ENCODE results near the gene SPIRE2.
"Not testable (repeated sequence)": the region's sequence is repeated elsewhere in the genome, so short reads cannot be mapped to it uniquely, and the experiment has no call there.

The SPIRE2 gene

DNA sequence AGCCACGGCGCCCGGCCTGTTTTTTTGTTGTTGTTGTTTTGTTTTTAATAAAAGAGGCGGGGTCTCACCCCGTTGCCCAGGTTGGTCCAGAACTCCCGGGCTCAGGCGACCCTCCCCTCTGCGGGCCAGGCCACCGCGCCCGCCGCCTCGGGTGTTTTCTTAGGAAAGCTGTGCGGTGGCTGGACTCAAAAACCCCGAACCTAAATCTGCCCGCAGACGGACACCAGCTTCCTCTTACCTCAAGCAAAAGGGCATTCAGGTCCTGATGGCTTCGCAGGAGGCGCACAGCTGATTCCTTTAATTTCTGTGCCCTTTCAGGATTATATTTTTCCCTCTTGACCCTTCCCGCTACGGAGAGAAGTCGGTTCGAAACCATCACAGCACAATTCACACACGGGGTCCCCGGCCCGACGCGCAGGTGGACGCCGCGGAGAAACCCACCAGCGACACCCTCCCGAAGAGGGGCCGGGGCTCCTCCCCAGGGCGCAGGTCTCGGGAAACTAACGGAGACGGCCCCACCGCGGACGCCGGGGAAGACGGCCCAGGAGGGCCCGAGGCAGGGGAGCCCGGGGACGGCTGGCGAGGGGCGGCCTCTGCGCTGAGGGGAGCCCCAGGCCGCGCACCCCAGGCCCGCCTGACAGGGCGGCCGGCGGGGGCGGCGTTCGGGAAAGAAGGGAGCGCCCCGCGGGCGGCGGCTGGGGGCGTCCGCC lies 12.5 kb upstream of the SPIRE2 start:
- DNase-seq = peak; percentile 26

- not testable (repeated sequence) for DNase-seq
Measured at GRCh38 chr16:89818851-89819403, 9.3 kb upstream of the SPIRE2 start.

DNA sequence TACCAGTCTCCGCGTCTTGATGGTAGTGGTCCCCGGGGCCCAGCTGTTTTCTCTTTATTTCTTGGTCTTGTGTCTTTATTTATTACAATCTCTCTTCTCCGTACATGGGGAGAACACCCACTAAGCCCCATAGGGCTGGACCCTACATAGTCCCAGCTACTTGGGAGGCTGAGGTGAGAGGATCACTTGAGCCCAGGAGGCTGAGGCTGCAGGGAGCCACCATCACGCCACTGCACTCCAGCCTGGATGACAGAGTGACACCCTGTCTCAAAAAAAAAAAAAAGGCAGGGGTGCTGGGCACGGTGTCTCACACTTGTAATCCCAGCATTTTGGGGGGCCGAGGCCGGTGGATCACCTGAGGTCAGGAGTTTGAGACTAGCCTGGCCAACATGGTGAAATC lies 8.8 kb upstream of the SPIRE2 start:
- DNase-seq = not testable (repeated sequence)

- no peak for DNase-seq
Measured at GRCh38 chr16:89821438-89822187, 6.7 kb upstream of the SPIRE2 start.

GRCh38 chr16:89822188-89823086 lies 5.8 kb upstream of the SPIRE2 start:
- no peak for DNase-seq

- DNase-seq = no peak
Measured at GRCh38 chr16:89823087-89823823, 5.0 kb upstream of the SPIRE2 start.

DNA sequence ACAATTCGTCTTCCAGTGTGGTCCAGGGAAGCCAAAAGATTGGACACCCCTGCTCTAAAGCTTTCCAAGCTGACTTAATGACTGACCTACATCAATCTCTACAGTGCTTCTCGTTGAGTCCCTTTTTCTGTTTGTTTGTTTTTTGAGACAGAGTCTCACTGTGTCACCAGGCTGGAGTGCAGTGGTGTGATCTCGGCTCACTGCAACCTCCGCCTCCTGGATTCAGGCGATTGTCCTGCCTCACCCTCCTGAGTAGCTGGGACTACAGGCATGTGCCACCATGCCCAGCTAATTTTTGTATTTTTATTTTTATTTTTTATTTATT lies 4.5 kb upstream of the SPIRE2 start:
- DNase-seq = not testable (repeated sequence)

GRCh38 chr16:89826531-89827382 lies 1.5 kb upstream of the SPIRE2 start:
- no peak for DNase-seq

- DNase-seq = no peak
Measured at GRCh38 chr16:89827383-89828198, 684 bp upstream of the SPIRE2 start.

GRCh38 chr16:89828870-89829629 lies 775 bp downstream of the SPIRE2 start:
- no peak for DNase-seq

DNA sequence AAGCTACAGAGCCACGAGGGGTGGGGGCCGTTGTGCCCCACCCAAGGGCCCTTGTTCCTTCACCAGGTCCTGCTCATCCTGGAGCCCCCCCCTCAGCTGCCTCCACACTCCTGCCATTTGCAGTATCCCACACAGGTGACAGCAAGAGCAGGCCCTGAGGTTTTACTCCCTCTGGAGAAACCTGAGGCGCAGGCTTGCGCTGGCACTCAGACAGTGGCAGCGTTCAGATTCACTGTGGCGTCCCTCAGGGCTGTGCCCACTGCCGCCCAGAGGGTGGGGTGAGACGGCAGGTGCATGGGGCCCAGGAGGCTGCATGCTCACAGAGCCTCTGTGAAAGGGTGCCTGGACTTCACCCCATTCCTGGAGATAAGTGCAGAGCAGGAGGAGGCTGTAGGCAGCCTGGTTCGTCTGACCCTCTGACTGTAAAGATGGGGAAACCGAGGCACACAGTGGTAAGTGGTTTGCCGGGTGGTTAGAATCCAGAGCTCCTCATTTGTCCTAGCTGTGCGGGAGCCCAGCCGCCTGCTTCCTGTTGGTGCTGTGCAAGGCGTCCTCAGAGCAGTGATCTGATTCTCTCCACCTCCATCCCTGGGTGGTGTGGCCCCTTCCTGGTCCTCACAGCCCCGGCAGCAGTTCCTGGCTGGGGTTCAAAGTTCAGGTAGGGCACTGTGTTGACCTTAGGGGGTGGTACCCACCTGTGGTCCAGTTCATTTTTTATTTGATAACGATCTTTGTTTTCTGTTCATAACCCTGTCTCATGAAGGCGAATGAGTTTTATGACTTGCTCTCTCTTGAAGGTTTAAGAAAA lies 1.6 kb downstream of the SPIRE2 start:
- DNase-seq = no peak

DNA sequence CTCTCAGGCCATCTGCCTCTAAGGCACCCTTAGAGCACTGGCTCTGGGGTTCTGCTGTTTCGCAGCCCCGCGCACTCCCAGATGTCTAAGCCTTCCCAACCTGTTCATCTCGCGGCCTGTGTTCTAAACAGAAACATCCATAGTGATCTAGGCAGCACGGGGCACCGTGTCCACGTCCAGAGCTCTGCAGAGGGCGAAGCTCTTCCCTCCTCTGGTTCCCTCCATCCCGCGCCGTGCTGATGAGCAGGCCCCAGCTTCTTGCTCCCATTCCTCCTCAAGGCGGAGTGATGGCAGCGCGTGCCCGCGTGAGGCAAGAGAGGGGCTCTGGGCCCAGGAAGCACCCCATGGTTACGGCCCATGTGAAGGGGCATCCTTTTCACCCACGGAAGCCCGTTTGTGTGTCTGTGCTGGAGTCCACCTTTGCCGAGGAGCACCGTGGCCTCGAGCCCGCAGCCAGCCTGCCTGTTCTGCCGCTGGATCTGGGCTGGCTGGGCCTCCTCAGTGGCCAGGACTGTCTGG lies 3.6 kb downstream of the SPIRE2 start:
- DNase-seq = no peak

- not testable (repeated sequence) for DNase-seq
Measured at GRCh38 chr16:89833664-89834363, 5.5 kb downstream of the SPIRE2 start.

DNA sequence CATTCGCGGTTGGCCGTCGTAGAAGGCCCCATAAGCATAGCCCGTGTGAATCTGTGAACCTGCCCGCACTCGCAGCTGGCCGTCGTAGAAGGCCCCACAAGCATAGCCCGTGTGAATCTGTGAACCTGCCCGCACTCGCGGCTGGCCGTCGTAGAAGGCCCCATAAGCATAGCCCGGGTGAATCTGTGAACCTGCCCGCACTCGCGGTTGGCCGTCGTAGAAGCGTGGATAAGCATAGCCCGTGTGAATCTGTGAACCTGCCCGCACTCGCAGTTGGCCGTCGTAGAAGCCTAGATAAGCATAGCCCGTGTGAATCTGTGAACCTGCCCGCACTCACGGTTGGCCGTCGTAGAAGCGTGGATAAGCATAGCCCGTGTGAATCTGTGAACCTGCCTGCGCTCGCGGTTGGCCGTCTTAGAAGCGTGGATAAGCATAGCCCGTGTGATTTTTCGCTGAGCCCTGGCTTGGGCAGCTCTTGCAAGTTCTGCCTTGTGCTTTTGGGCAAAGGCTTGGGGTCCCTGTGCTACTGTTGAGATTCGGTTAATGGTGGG lies 6.6 kb downstream of the SPIRE2 start:
- DNase-seq = not testable (repeated sequence)

DNA sequence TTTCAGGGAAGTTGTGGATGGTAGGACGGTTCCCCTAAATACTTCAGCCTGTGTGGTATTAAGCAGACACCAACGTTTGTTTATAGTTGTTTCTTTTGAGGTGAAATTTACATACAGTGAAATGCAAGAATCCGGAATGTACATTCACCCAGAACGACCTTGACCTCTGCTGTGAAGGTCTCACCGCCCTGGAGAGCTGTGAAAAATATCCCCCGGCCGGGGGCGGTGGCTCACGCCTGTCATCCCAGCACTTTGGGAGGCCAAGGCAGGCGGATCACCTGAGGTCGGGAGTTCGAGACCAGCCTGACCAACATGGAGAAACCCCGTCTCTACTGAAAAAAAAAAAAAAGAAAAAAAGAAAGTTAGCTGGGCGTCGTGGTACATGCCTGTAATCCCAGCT lies 8.2 kb downstream of the SPIRE2 start:
- not testable (repeated sequence) for DNase-seq

DNA sequence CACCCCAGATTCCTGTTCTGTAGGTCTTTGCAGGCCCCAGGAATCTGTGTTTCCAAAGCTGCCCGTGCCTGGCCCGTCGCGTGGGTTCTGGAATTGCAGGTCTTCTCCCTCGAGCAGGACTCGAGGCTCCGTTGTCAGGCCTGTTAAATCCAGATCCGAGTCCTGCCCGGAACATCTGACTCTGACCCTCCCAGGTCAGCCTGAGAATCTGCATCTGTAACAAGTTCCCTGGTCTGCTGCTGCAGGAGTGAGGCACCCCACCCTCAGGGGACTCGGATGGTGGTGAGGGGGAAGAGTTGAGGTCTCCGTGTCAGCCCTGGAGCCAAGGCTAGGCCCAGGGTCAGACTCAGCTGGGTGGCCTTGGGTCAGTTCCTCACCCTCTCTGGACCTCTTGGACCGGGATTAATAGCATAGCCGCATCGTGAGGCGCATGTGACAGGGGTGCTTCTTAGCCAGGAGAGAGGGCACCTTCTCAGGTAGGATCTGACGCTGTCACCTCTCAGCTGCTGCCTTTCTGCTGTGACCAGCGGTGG lies 8.8 kb downstream of the SPIRE2 start:
- no peak for DNase-seq

- DNase-seq = peak; percentile 42
Measured at GRCh38 chr16:89841275-89841674, 13.0 kb downstream of the SPIRE2 start.
